ENCODE results near the gene KCNJ18.
"Not testable (repeated sequence)": the region's sequence is repeated elsewhere in the genome, so short reads cannot be mapped to it uniquely, and the experiment has no call there.

DNA sequence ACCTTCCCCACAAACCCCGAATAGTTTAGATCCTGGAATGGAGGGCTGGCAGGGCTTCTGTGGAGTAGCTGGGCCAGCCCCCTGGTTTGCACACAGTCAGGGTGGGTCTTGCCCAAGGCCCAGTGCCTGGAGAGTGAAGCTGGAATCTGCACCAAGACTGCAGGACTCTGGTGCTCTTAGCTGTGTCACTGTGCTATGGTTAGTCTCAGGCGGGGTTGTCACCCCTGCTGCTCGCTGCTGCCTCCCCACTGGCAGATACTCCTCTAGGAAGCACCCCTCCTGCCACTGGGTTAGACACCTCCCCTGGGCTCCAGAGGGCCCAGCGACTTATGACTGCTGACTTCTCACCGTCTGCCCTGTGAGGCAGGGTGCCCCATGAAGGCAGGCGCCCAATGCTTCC lies 842 bp upstream of the KCNJ18 start:
- not testable (repeated sequence) for TF ChIP-seq EZH2 (IDR thresholded peaks at IDR 0.05; ENCODE audit: low read length); CTCF (optimal IDR thresholded peaks at IDR 0.05 in 1 of 3, IDR thresholded peaks at IDR 0.05 in 1 of 3, conservative IDR thresholded peaks at IDR 0.05 in 1 of 3; ENCODE audit: extremely low read depth in 1 of 3, insufficient read depth in 2 of 3, low read length in 3 of 3)

Data from keratinocyte (primary cell).